ENCODE data around the gene PRM1.
"Not testable (repeated sequence)": the region's sequence is repeated elsewhere in the genome, so short reads cannot be mapped to it uniquely, and the experiment has no call there.

PRM1 gene

GRCh38 chr16:11296706-11297491 is 15.8 kb upstream of the PRM1 start:
- DNase-seq: peak; percentile 31

- DNase-seq: no peak
These were observed 15.2 kb upstream of the PRM1 start for GRCh38 chr16:11296351-11296705.

GRCh38 chr16:11295672-11296071 is 14.5 kb upstream of the PRM1 start:
- no peak for DNase-seq

GRCh38 chr16:11292076-11292748 is 11.1 kb upstream of the PRM1 start:
- DNase-seq: no peak

GRCh38 chr16:11291091-11291703 is 10.1 kb upstream of the PRM1 start:
- peak; percentile 62 for DNase-seq

GRCh38 chr16:11290102-11290893 is 9.2 kb upstream of the PRM1 start:
- no peak for DNase-seq

DNA sequence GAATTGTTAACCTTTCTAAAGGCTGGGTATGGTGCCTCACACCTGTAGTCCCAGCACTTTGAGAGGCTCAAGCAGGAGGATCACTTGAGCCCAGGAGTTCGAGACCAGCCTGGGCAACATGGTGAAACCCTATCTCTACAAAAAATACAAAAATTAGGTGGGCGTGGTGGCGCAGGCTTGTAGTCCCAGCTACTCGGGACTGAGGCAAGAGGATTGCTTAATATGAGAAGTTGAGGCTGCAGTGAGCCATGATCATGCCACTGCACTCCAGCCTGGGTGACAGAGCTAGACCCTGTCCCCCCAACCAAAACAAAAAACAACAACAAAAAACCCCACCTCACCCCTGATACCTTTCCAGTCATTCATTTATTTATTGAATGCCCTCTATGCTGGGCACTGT is 8.6 kb upstream of the PRM1 start:
- not testable (repeated sequence) for DNase-seq

GRCh38 chr16:11289202-11289601 is 8.1 kb upstream of the PRM1 start:
- DNase-seq: no peak

DNA sequence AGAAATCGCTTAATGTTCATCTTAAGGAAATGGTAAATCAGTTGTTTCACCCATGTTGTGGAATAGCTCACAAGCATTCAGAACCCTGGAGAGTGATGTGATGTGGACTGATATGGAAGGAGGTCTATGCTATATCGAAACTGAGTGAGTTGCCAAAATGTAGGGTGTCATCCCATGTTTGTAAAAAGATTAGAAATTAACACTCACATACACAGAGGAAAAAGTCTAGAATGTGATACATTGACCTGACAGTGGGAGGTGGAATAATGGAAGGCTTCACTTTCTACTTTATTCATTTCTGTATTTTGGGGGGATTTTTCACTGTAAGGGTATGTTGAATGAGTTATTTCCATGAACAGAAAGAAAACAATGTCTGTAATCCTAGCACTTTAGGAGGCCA is 4.7 kb upstream of the PRM1 start:
- DNase-seq: no peak

DNA sequence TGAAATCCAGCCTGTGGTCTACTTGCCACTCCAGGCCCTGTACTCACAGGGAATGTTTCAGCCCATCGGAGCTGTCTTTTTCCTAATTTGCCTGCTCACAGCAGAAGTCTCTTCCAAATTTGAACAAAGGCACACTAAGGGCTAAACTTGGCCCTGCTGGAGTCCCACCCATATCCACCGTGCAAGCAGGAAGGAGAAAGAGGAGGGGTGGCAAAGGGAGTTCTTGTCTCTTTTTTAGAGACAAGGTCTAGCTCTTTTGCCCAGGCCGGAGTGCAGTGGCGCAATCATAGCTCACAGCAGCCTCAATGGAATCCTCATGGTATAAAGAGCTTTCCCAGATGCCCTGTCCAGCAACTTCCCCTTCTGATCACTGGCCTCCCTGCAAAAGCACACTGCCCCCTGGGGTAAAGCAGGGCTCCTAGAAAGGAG is 2.7 kb upstream of the PRM1 start:
- no peak for DNase-seq

DNA sequence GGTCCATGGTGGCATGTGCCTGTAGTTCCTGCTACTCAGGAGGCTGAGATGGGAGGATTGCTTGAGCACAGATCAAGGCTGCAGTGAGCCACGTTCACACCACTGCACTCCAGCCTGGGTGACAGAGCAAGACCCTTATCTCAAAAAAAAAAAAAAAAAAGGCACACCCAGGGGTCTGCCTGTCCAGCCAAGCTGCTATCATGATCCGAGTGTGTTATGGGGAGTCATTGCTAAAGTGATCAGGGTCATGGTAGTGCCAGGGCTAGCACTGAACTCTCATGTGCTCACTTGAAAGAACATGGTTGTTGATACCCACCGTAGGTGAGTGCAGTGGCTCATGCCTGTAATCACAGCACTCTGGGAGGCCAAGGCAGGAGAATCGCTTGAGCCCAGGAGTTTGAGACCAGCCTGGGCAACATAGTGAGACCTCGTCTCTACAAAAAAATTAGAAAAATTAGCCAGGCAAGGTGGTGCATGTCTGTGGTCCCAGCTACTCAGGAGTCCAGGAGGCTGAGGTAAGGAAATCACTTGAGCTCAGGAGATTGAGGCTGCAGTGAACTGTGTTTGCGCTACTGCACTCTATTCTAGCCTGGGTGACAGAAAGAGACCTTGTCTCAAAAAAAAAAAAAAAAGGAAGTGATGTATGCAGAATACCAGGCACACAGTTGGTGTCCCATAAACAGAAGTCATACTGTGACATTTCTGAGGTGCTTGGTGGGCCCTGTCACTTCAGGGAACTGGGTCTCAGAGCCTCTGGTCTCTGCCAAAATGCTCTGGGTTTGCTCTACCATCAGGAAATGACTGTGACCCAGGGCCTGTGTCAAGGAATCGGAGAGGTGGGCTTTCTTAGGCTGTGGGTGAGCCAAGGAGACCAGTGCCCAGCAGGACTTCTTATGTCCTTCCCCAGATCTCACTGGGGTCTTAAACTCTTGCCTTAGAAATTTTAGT is 2.2 kb downstream of the PRM1 start:
- DNase-seq: no peak

GRCh38 chr16:11277607-11278337 is 3.4 kb downstream of the PRM1 start:
- no peak for DNase-seq

DNA sequence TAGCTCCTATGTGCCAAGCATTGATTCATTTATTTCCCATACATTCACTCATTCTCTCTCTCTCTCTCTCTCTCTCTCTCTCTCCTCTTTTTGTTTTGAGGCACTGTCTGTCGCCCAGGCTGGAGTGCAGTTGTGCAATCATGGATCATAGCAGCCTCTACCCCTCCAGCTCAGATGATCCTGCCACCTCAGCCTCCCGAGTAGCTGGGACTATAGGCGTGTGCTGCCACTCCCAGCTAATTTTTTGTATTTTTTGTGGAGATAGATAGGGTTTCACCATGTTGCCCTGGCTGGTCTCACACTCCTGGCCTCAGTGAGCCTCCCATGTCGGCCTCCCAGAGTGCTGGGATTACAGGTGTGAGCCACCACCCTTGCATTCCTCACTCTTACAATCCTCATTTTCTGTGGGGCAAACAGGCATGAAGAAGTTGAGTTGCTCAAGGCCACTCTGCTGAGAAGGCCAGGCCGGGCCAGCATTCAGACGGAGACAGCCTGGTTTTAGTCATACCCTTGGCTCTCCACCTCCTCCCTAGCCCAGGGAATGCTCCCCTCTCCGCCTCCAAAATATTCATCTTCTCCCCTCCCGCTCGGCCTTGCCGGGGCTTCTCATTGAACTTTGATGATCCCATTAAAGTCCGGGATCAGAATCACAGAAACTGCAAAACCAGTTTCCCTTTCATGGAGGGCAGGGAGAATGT is 4.1 kb downstream of the PRM1 start:
- no peak for DNase-seq

DNA sequence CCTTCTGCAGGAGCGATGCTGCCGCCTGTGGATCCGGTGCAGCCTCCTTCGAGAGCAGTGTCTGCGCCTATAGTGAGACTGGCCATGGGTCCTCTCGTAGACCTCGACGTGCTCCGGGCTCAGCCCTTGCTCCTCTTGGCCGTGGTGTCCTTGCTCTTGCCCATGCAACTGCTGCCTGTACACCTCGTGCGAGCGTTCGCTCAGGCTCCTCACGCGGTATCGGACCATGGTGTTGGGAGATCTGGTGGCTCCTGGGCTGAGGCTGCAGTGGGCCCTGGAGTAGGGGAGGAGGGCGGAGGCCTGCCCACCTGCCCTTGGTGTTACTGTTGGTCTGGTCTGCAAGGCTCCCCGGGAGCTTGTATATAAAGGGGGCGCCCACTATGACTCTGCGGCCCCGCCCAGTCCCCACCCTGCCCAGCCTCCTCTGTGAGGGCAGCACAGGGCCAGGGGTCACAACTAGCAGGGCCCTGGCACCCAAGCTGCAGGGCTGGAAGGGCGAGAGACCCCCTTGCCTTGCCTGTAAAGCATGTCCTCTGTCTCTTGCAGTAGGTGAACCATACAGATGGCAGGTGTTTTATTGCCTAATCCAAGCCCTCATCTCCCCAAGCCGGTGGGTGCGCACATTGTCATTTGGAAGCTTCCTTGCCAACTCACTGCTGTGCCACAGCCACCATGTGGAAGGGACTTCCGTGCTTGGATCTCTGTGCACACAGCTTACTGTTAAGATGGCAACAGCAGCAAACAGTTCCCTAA is 4.8 kb downstream of the PRM1 start, which contains the start of gene PRM2:
Gene PRM2, minus strand, starts transcription at position 338 of the 753 bp plus-strand sequence. Its CDS starts 110 bp downstream, at position 228.
- no peak for DNase-seq

DNA sequence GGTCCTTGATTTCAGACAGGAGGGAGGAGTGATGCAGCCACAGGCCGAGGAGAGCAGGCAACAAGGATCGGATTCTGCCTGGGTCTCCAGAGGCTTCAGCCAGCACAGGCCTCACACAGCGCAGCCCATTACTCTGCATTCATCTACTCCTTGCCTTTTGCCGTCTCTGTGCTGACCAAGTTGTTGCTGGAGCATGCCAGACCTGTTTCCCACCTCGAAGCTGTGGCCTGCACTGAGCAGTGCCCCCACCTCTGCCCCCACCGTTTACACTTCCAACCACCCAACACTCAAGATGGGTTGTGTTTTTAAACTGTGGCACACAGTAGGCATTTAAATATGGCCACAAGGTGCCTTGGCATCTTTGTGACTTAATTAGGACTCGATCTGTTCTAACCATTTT is 6.2 kb downstream of the PRM1 start:
- DNase-seq: no peak

DNA sequence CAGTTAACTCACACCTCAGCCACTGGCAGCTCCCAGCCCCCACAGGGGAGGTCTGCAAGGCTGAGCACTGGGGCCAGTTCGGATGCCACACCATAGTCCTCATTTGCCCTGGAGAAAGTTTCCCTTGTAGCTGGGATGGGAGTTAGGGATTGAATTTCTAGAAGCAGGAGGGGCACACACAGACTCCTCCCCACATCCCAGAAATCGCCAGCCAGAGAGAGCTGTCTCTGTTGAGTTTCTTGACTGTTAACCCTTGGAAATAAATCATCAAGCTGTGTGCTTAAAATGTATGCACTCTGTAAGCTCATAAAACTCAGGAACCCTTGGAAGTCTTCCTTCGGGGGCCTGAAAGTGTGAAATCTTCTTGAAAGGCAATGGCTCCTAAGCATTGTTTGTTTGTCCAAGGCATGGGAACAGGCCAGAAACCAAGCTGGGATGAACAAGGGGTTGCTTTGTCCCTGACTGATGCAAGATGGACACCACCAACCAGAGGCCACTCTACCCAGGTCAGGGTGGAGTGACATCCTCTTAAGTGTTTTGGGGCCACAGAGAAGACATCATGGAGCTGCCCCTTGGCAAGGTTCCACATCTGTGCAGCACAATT is 7.3 kb downstream of the PRM1 start:
- DNase-seq: no peak

GRCh38 chr16:11272921-11273720 is 8.0 kb downstream of the PRM1 start, which contains the start of gene PRM3:
Gene PRM3 (minus strand): TSS chr16:11273629. CDS start chr16:11273595, 34 bp downstream.
- DNase-seq: no peak

GRCh38 chr16:11272484-11272883 is 8.6 kb downstream of the PRM1 start:
- DNase-seq: no peak

Data from eye (tissue), 1 donor.